GM23338 (cell line): ENCODE data around the gene MARK2.

Experiments
- EZH2 ChIP-seq: fragments of 200-600 bp; sonication (generic); IDR thresholded peaks from one replicate; pipeline ENCODE4 v1.8.0; 2017; ENCODE audit warnings: antibody characterized with exemption, mild to moderate bottlenecking, low read depth; ENCODE audit not compliant: unreplicated experiment
- EZH2phosphoT487 ChIP-seq: fragments of 200-600 bp; sonication (generic); IDR thresholded peaks from one replicate; pipeline ENCODE4 v1.8.1; 2018; ENCODE audit warnings: antibody characterized with exemption; ENCODE audit not compliant: unreplicated experiment
- POLR2AphosphoS5 ChIP-seq: IDR thresholded peaks from 2 replicates; pipeline ENCODE4 v1.6.1; 2016; ENCODE audit warnings: antibody characterized with exemption, low read depth
- ZNF331 ChIP-seq: fragments of 250-450 bp; sonication (Bioruptor Pico); IDR thresholded peaks from 2 replicates; pipeline ENCODE4 v1.5.0; 2020; ENCODE audit warnings: low read depth, mild to moderate bottlenecking, moderate library complexity
- TF ChIP-seq, protein P1 (sequence below), 2 experiments: fragments of 200-600 bp in 1 of 2; sonication (generic) in 1 of 2; conservative IDR thresholded peaks; 2 replicates each; pipeline versions ENCODE4 v1.5.1 to v1.6.1; 2016 to 2017; ENCODE audit warnings: antibody characterized with exemption in 2 of 2, low read depth in 2 of 2, mild to moderate bottlenecking in 2 of 2, moderate library complexity in 1 of 2
- TF ChIP-seq, protein P2 (sequence below): IDR thresholded peaks from one replicate; pipeline ENCODE4 v1.6.1; 2018; ENCODE audit warnings: antibody characterized with exemption; ENCODE audit not compliant: unreplicated experiment

DNA sequence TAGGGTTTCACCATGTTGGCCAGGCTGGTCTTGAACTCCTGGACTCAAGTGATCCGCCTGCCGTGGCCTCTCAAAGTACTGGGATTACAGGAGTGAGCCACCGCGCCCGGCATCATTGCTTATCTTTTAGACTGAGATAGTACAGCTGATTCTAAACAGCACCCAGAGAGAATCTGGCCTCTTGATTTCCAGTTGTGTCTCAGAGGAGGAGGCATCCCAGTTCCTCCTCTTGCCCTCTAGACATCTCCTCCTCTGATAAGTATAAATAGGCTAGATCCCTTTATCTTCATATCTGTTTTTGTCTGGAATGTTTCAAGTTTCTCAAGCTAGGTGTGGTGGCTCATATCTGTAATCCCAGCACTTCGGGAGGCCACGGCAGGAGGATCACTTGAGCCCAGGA, 7.0 kb downstream of the MARK2 start:
- TF ChIP-seq EZH2 (no peak), EZH2phosphoT487 (no peak), ZNF331 (CRISPR knock-in tag) (no peak), POLR2AphosphoS5 (no peak)
- TF ChIP-seq, protein P1, sequence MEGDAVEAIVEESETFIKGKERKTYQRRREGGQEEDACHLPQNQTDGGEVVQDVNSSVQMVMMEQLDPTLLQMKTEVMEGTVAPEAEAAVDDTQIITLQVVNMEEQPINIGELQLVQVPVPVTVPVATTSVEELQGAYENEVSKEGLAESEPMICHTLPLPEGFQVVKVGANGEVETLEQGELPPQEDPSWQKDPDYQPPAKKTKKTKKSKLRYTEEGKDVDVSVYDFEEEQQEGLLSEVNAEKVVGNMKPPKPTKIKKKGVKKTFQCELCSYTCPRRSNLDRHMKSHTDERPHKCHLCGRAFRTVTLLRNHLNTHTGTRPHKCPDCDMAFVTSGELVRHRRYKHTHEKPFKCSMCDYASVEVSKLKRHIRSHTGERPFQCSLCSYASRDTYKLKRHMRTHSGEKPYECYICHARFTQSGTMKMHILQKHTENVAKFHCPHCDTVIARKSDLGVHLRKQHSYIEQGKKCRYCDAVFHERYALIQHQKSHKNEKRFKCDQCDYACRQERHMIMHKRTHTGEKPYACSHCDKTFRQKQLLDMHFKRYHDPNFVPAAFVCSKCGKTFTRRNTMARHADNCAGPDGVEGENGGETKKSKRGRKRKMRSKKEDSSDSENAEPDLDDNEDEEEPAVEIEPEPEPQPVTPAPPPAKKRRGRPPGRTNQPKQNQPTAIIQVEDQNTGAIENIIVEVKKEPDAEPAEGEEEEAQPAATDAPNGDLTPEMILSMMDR (conservative IDR thresholded peaks at IDR 0.05; ENCODE audit: low read depth in 2 of 2), result no peak
- TF ChIP-seq, protein P2, sequence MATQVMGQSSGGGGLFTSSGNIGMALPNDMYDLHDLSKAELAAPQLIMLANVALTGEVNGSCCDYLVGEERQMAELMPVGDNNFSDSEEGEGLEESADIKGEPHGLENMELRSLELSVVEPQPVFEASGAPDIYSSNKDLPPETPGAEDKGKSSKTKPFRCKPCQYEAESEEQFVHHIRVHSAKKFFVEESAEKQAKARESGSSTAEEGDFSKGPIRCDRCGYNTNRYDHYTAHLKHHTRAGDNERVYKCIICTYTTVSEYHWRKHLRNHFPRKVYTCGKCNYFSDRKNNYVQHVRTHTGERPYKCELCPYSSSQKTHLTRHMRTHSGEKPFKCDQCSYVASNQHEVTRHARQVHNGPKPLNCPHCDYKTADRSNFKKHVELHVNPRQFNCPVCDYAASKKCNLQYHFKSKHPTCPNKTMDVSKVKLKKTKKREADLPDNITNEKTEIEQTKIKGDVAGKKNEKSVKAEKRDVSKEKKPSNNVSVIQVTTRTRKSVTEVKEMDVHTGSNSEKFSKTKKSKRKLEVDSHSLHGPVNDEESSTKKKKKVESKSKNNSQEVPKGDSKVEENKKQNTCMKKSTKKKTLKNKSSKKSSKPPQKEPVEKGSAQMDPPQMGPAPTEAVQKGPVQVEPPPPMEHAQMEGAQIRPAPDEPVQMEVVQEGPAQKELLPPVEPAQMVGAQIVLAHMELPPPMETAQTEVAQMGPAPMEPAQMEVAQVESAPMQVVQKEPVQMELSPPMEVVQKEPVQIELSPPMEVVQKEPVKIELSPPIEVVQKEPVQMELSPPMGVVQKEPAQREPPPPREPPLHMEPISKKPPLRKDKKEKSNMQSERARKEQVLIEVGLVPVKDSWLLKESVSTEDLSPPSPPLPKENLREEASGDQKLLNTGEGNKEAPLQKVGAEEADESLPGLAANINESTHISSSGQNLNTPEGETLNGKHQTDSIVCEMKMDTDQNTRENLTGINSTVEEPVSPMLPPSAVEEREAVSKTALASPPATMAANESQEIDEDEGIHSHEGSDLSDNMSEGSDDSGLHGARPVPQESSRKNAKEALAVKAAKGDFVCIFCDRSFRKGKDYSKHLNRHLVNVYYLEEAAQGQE, result no peak
